ENCODE results near the gene TP53BP1.
"Not testable (repeated sequence)": the region's sequence is repeated elsewhere in the genome, so short reads cannot be mapped to it uniquely, and the experiment has no call there.

- TF ChIP-seq, protein P1, sequence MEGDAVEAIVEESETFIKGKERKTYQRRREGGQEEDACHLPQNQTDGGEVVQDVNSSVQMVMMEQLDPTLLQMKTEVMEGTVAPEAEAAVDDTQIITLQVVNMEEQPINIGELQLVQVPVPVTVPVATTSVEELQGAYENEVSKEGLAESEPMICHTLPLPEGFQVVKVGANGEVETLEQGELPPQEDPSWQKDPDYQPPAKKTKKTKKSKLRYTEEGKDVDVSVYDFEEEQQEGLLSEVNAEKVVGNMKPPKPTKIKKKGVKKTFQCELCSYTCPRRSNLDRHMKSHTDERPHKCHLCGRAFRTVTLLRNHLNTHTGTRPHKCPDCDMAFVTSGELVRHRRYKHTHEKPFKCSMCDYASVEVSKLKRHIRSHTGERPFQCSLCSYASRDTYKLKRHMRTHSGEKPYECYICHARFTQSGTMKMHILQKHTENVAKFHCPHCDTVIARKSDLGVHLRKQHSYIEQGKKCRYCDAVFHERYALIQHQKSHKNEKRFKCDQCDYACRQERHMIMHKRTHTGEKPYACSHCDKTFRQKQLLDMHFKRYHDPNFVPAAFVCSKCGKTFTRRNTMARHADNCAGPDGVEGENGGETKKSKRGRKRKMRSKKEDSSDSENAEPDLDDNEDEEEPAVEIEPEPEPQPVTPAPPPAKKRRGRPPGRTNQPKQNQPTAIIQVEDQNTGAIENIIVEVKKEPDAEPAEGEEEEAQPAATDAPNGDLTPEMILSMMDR (IDR thresholded peaks at IDR 0.05) = not testable (repeated sequence)
- not testable (repeated sequence) for TF ChIP-seq POLR2A (IDR thresholded peaks at IDR 0.05)
Observed at GRCh38 chr15:43393592-43393991, 99.4 kb downstream of the TP53BP1 start.
